ENCODE results near the gene HMG20A.

Gene HMG20A

GRCh38 chr15:77513226-77513625 lies 92.5 kb downstream of the HMG20A start:
- FAIRE-seq, result no peak
- DNase-seq (ENCODE audit: insufficient read length, low spot score), result no peak

GRCh38 chr15:77514641-77515402 lies 94.1 kb downstream of the HMG20A start:
- no peak for FAIRE-seq
- DNase-seq (ENCODE audit: insufficient read length, low spot score), result no peak

- DNase-seq (ENCODE audit: insufficient read length, low spot score), result no peak
- no peak for FAIRE-seq
These were observed 94.9 kb downstream of the HMG20A start for GRCh38 chr15:77515613-77516012.

DNA sequence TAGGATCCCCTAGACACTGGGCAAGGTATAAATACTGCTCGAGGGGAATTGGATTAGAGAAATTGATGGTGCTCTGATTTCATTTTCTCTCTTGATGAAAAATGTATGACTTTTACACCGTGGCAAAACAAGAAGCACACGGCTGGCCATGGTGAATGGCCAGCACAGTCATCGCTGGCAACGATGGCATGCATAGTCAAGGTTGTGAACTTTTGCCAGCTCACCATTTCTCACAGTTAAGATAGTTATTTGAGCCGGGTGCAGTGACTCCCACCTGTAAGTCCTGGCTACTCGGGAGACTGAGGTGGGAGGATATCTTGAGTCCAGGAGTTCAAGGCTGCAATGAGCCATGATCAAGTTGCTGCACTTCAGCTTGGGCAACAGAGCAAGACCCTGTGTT lies 95.4 kb downstream of the HMG20A start:
- FAIRE-seq (no peak), DNase-seq (ENCODE audit: insufficient read length, low spot score) (no peak)

DNA sequence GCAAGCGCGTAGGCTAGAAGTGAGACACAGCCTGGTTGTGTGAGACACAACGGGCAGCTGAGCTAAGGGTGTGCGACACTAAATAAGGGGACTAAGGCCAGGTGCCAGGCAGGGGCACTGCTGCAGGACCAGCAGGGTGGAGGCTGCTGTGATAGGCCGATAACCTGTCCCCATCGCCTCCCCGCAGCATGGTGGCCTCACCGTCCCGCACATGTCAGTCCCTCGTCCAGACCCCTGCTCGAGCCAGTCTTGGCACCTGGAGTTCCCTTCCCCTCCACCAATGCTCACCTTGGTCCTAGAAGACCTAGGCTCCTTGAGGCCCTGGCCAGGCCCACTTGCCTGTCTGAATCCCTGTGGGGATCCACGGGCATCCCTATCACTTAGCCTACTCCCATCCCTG lies 96.1 kb downstream of the HMG20A start:
- DNase-seq (ENCODE audit: insufficient read length, low spot score) (no peak), FAIRE-seq (no peak)

GRCh38 chr15:77517579-77517978 lies 96.9 kb downstream of the HMG20A start:
- DNase-seq (ENCODE audit: insufficient read length, low spot score) (no peak), FAIRE-seq (no peak)

- DNase-seq (ENCODE audit: insufficient read length, low spot score) (no peak), FAIRE-seq (no peak)
These were observed 97.8 kb downstream of the HMG20A start for GRCh38 chr15:77518458-77518857.

GRCh38 chr15:77519540-77519939 lies 98.9 kb downstream of the HMG20A start:
- DNase-seq (ENCODE audit: insufficient read length, low spot score) (no peak), FAIRE-seq (no peak)

- no peak for FAIRE-seq
- no peak for DNase-seq (ENCODE audit: insufficient read length, low spot score)
These were observed 100.5 kb downstream of the HMG20A start for GRCh38 chr15:77521206-77521605.

DNA sequence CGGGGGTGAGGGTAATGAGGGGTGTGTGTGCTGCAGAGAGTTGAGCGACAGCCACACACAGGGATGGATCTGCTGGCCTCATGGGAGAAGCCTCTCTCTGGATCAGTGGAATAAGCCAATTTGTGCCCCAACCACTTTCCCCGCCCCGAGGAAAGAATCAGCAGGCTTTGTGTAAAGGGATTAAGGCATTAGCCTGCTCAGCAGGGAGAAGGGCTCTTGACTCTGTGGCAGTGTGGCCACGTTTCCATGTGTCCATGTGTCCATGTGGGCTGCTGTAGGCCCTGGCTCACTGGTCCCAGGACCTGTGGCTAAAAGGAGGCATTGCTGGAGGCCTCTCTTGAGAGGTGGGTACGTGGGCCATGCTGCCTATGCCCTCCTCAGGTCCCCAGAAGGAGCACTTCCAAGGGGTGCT lies 104.7 kb downstream of the HMG20A start:
- no peak for DNase-seq (ENCODE audit: insufficient read length, low spot score)

GRCh38 chr15:77525907-77526594 lies 105.4 kb downstream of the HMG20A start:
- DNase-seq (ENCODE audit: insufficient read length, low spot score), result no peak
- FAIRE-seq, result no peak

More for the DNA sequence above, 104.7 kb downstream of the HMG20A start:
- no peak for FAIRE-seq

DNA sequence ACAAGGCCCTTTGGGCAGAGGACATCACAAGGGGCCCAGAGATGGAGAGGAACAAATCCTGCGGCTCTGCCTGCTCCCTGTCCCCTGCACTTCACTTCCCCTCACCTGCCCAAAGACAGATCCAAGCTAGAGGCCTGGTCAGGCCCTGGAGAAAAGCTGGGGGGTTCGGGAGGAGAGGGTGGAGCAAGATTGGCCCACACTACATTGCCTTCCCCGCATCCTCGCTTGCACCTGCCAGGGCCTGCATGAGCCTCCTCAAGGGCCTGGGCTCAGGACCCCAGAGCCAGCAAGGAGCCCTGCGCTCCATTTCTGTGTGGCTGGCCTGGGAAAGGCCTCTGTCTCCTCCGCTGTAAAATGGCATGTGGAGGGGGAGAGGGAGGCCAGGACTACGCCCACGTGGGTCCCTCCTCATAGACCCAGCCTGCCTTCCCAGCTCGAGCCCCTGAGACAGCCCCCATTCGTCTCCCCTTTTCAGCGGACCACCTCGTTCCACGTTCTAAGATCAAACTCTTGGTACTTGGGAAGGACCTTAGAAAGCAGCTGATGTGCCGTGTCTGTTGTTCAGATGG lies 106.0 kb downstream of the HMG20A start:
- no peak for DNase-seq (ENCODE audit: insufficient read length, low spot score)

GRCh38 chr15:77527164-77527778 lies 106.6 kb downstream of the HMG20A start:
- peak; percentile 65 for FAIRE-seq

More for the DNA sequence above, 106.0 kb downstream of the HMG20A start:
- FAIRE-seq, result no peak

DNA sequence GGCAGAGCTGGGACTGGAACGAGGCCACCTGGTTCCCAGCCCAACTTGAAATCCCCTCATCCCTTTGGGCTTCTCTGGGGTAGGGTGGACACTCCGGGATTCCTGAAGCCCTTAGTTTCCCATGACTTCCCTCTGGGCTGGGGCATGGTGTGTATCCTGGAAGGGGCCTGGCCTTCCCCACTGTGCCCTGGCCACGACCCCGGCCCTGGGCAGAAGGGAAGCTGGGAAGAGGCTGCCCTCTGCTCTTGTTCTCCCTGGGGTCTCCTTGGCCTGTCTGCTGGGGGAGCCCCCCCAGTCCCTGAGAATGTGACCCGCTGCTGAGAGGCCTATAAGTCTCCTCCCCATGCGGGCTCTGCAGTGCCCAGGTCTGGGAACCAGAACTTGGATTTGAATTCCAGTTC lies 107.1 kb downstream of the HMG20A start:
- FAIRE-seq, result no peak
- no peak for DNase-seq (ENCODE audit: insufficient read length, low spot score)

More at GRCh38 chr15:77527164-77527778, 106.6 kb downstream of the HMG20A start:
- peak; percentile 82 for DNase-seq (ENCODE audit: insufficient read length, low spot score)

- FAIRE-seq, result no peak
- DNase-seq (ENCODE audit: insufficient read length, low spot score), result no peak
These were observed 107.7 kb downstream of the HMG20A start for GRCh38 chr15:77528290-77528967.

GRCh38 chr15:77528968-77529319 lies 108.3 kb downstream of the HMG20A start:
- no peak for FAIRE-seq
- no peak for DNase-seq (ENCODE audit: insufficient read length, low spot score)

DNA sequence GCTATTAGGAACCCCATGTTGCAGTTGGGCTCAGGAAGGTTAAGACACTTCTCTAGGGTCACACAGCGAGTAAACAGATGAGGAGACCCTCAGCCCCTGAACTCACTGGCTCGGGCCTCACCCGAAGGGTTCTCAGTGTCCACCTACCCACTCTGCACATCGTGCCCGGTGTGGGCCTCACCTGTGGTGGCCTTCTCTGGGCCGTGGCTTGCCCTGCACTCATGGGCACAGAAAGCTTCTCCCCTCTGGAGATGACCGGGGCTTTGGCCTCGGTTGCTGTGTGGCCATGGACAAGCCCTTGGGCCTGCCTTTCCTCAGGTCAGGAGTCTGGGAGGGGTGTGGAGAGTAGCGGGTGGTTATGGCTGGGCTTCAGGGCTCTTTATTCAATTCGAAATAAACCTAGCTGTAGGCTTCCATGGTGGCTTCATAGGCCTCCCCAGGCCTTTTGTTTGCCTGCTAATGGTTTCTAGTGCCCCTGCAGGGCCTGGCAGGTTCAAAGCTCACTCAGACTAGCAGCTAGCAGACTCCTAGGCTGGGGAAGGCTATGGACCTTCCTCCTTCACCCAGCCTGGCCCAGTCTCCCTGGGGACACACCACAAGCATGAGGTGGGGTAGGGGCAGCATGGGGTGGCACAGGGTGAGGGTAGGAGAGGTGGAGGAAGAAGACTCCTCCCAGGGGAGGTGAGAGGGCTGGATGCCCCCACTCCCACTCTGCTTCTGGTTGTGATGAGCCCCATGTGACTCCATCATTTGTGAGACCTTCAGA lies 108.9 kb downstream of the HMG20A start:
- FAIRE-seq, result no peak
- no peak for DNase-seq (ENCODE audit: insufficient read length, low spot score)

DNA sequence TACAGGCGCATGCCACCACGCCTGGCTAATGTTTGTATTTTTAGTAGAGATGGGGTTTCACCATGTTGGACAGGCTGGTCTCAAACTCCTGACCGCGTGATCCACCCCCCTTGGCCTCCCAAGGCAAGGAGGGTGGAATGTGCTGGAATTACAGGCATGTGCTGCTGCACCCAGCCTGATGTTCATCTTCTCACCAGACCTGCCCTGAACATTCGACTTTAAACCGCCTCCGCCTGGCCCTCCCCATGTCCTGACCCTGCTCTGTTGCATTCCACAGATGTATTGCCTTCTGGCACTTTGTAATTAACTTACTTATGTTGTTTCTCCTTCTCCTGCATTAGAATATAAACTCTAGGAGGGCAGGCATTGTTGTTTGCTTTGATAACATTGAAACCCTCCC lies 109.9 kb downstream of the HMG20A start:
- DNase-seq (ENCODE audit: insufficient read length, low spot score) (no peak), FAIRE-seq (no peak)

GRCh38 chr15:77531191-77532000 lies 110.7 kb downstream of the HMG20A start:
- FAIRE-seq, result no peak
- DNase-seq (ENCODE audit: insufficient read length, low spot score), result no peak

Measured in HTR-8/SVneo (cell line).